Keratinocyte (primary cell): Measurements from ENCODE around the gene PDCD4. TPM values are rescaled to one million over a fixed set of nuclear protein-coding genes. Genes with fewer than 3 reads are reported as not detected.

ENCODE experiments used
- DNase-seq: peaks from one replicate; pipeline ENCODE4 v3.0.0-alpha.2; 2011; ENCODE audit warnings: low read depth, missing footprints, low spot score
- FAIRE-seq: peaks from 2 replicates; lab custom pipeline; 2011; peaks lifted over from hg19 to GRCh38; lab: Jason Lieb, UNC
- H2AFZ ChIP-seq: 2 replicates; pipeline ENCODE4 v1.6.0; 2012; ENCODE audit warnings: low read length, control low read depth, inconsistent platforms; ENCODE audit not compliant: control insufficient read depth
- H3K27ac ChIP-seq: 2 replicates; pipeline ENCODE4 v1.5.1; 2011; ENCODE audit warnings: low read length; ENCODE audit not compliant: control insufficient read depth, insufficient read depth
- H3K27me3 ChIP-seq: 3 replicates; pipeline ENCODE4 v1.6.0; 2011; ENCODE audit warnings: low read length; ENCODE audit not compliant: control insufficient read depth, insufficient read depth; ENCODE audit errors: extremely low read depth
- H3K36me3 ChIP-seq, 2 experiments: 2 replicates in 1 of 2; 3 replicates in 1 of 2; pipeline ENCODE4 v1.5.1; 2011; ENCODE audit warnings: low read length in 2 of 2, mild to moderate bottlenecking in 1 of 2; ENCODE audit not compliant: control insufficient read depth in 2 of 2, insufficient read depth in 2 of 2; ENCODE audit errors: extremely low read depth in 1 of 2
- H3K4me1 ChIP-seq: 3 replicates; pipeline ENCODE4 v1.5.1; 2011; ENCODE audit warnings: low read length; ENCODE audit not compliant: control insufficient read depth, insufficient read depth; ENCODE audit errors: extremely low read depth
- H3K4me2 ChIP-seq: 3 replicates; pipeline ENCODE4 v1.6.0; 2011; ENCODE audit warnings: low read depth, low read length; ENCODE audit not compliant: control insufficient read depth, insufficient read depth; ENCODE audit errors: extremely low read depth
- H3K4me3 ChIP-seq, 3 experiments: fragments of 200-600 bp in 1 of 3; sonication (generic) in 1 of 3; 2 replicates in 2 of 3; 3 replicates in 1 of 3; pipeline ENCODE4 v1.5.1; 2011 to 2016; ENCODE audit warnings: low read length in 3 of 3, mild to moderate bottlenecking in 3 of 3, control low read depth in 2 of 3, inconsistent platforms in 1 of 3, low read depth in 1 of 3, mixed read lengths in 1 of 3, mixed run types in 1 of 3, moderate library complexity in 1 of 3; ENCODE audit not compliant: control insufficient read depth in 2 of 3, insufficient read depth in 2 of 3; ENCODE audit errors: extremely low read depth in 1 of 3
- H3K79me2 ChIP-seq: 2 replicates; pipeline ENCODE4 v1.6.0; 2012; ENCODE audit warnings: low read length; ENCODE audit not compliant: control insufficient read depth, insufficient read depth
- H3K9ac ChIP-seq: 3 replicates; pipeline ENCODE4 v1.6.0; 2011; ENCODE audit warnings: low read length; ENCODE audit not compliant: control insufficient read depth, insufficient read depth; ENCODE audit errors: extremely low read depth
- H3K9me1 ChIP-seq: 3 replicates; pipeline ENCODE4 v1.6.0; 2011; ENCODE audit warnings: low read length; ENCODE audit not compliant: control insufficient read depth, insufficient read depth; ENCODE audit errors: extremely low read depth
- H3K9me3 ChIP-seq: 2 replicates; pipeline ENCODE4 v1.5.1; 2012; ENCODE audit warnings: low read depth, low read length; ENCODE audit not compliant: control insufficient read depth
- H4K20me1 ChIP-seq: 3 replicates; pipeline ENCODE4 v1.6.0; 2011; ENCODE audit warnings: low read length; ENCODE audit not compliant: control insufficient read depth, insufficient read depth; ENCODE audit errors: extremely low read depth
- CTCF ChIP-seq, 3 experiments: IDR thresholded peaks in 1 of 3; conservative IDR thresholded peaks in 1 of 3; optimal IDR thresholded peaks in 1 of 3; 2 replicates in 2 of 3; 3 replicates in 1 of 3; pipeline versions ENCODE3 to v1.5.1; 2011; ENCODE audit warnings: low read length in 3 of 3, mild to moderate bottlenecking in 3 of 3, moderate library complexity in 2 of 3, control low read depth in 1 of 3, inconsistent platforms in 1 of 3; ENCODE audit not compliant: insufficient read depth in 2 of 3; ENCODE audit errors: extremely low read depth in 1 of 3
- EZH2 ChIP-seq: IDR thresholded peaks from one replicate; pipeline ENCODE4 v1.6.1; 2012; ENCODE audit warnings: inconsistent platforms, mild to moderate bottlenecking, low read length, moderate library complexity
- dilution Hi-C: fragments of 300-500 bp; cut with MboI; formaldehyde crosslinking; loops from one replicate; pipeline ENCODE4 v1.7.0; 2020; ENCODE audit warnings: low sequenced_read_pairs; ENCODE audit not compliant: extremely low pct_ligation_motif_present
- polyA plus RNA-seq, 5 experiments: library from polyadenylated mRNA; depleted of rRNA in 3 of 5; stranded (reverse) in 3 of 5; stranded (forward) in 1 of 5; unstranded in 1 of 5; fragments of >200 nt; gene quantifications; 1 replicate in 1 of 5; 2 replicates in 3 of 5; 3 replicates in 1 of 5; pipeline versions ENCODE4 v1.2.1 to v1.2.3, GENCODE V29; 2011 to 2012; ENCODE audit warnings: missing spikeins in 2 of 5, low read depth in 1 of 5, low replicate concordance in 1 of 5

Gene PDCD4
- polyA plus RNA-seq, 1 donor (not counting 4 experiments of a cell fraction or from before 2014, with no cell fraction given): 146 TPM

GRCh38 chr10:110876000-110876399 is 4.3 kb downstream of the PDCD4 start:
- Histone ChIP-seq H3K27ac (no peak overlapping the region), H2AFZ (no peak overlapping the region), H3K79me2 (peaks cover 17% of the 10 kb centered on the region), H4K20me1 (no peaks in the 10 kb centered on the region), H3K27me3 (no peaks in the 10 kb centered on the region), H3K4me1 (peaks cover 10% of the 10 kb centered on the region), H3K4me3 (no peak overlapping the region), H3K9ac (no peak overlapping the region), H3K36me3 (peaks cover 3 to 5% of the 10 kb centered on the region in 2 experiments), H3K9me3 (no peaks in the 10 kb centered on the region), H3K4me2 (no peak overlapping the region), H3K9me1 (no peaks in the 10 kb centered on the region)
- dilution Hi-C loops: loop anchor here (25.0 kb wide), 1 partner anchor 564 kb away; the partner anchor contains the start of gene SMNDC1
- DNase-seq (no peak), FAIRE-seq (no peak)
- TF ChIP-seq EZH2 (no peak), CTCF (optimal IDR thresholded peaks at IDR 0.05 in 1 of 3, IDR thresholded peaks at IDR 0.05 in 1 of 3, conservative IDR thresholded peaks at IDR 0.05 in 1 of 3; ENCODE audit: extremely low read depth in 1 of 3, insufficient read depth in 2 of 3, low read length in 3 of 3) (no peak)

GRCh38 chr10:110876788-110877187 is 5.1 kb downstream of the PDCD4 start:
- Histone ChIP-seq H3K36me3 (peaks cover 3 to 8% of the 10 kb centered on the region in 2 experiments), H3K9me1 (no peaks in the 10 kb centered on the region), H3K4me1 (peaks cover 5% of the 10 kb centered on the region), H3K79me2 (peaks cover 17% of the 10 kb centered on the region), H3K27me3 (no peaks in the 10 kb centered on the region), H3K9ac (no peak overlapping the region), H3K4me2 (no peak overlapping the region), H4K20me1 (no peaks in the 10 kb centered on the region), H3K27ac (no peak overlapping the region), H3K4me3 (no peak overlapping the region), H2AFZ (no peak overlapping the region), H3K9me3 (no peaks in the 10 kb centered on the region)
- dilution Hi-C loops: loop anchor here (25.0 kb wide), 1 partner anchor 564 kb away; the partner anchor contains the start of gene SMNDC1
- TF ChIP-seq EZH2 (no peak), CTCF (optimal IDR thresholded peaks at IDR 0.05 in 1 of 3, IDR thresholded peaks at IDR 0.05 in 1 of 3, conservative IDR thresholded peaks at IDR 0.05 in 1 of 3; ENCODE audit: extremely low read depth in 1 of 3, insufficient read depth in 2 of 3, low read length in 3 of 3) (no peak)
- no peak for FAIRE-seq
- no peak for DNase-seq
